CMK (cell line): ENCODE results near the gene KPNB1.

Source experiments
- DNase-seq: peaks from one replicate; pipeline ENCODE4 v3.0.0-alpha.2; 2010; ENCODE audit warnings: low read depth

Gene KPNB1

GRCh38 chr17:47696717-47697642, 47.3 kb downstream of the KPNB1 start:
- no peak for DNase-seq

- no peak for DNase-seq
Observed at GRCh38 chr17:47697906-47698711, 48.4 kb downstream of the KPNB1 start.

GRCh38 chr17:47698749-47699535, 49.2 kb downstream of the KPNB1 start:
- no peak for DNase-seq

- DNase-seq, result no peak
Observed at GRCh38 chr17:47699536-47699840, 49.8 kb downstream of the KPNB1 start.

- DNase-seq, result no peak
Observed at GRCh38 chr17:47700471-47701449, 51.0 kb downstream of the KPNB1 start.

GRCh38 chr17:47701608-47702007, 51.9 kb downstream of the KPNB1 start:
- no peak for DNase-seq

- DNase-seq, result no peak
Observed at GRCh38 chr17:47702391-47702995, 52.8 kb downstream of the KPNB1 start.

- DNase-seq, result no peak
Observed at GRCh38 chr17:47703191-47703591, 53.5 kb downstream of the KPNB1 start.

- no peak for DNase-seq
Observed at GRCh38 chr17:47703671-47704070, 54.0 kb downstream of the KPNB1 start.

GRCh38 chr17:47704116-47704515, 54.4 kb downstream of the KPNB1 start:
- no peak for DNase-seq

GRCh38 chr17:47704736-47705135, 55.0 kb downstream of the KPNB1 start:
- no peak for DNase-seq

- no peak for DNase-seq
Observed at GRCh38 chr17:47705536-47706530, 56.1 kb downstream of the KPNB1 start.

GRCh38 chr17:47707056-47707804, 57.5 kb downstream of the KPNB1 start:
- peak; percentile 50 for DNase-seq

- no peak for DNase-seq
Observed at GRCh38 chr17:47707884-47708283, 58.2 kb downstream of the KPNB1 start.

GRCh38 chr17:47708312-47708863, 58.7 kb downstream of the KPNB1 start:
- no peak for DNase-seq

GRCh38 chr17:47708864-47709541, 59.3 kb downstream of the KPNB1 start:
- DNase-seq, result no peak

- no peak for DNase-seq
Observed at GRCh38 chr17:47709594-47709993, 59.9 kb downstream of the KPNB1 start.
